Measurements from ENCODE around the gene LILRB5.

GRCh38 chr19:54218960-54219661 lies 38.0 kb downstream of the LILRB5 start:
- TF ChIP-seq CTCF (IDR thresholded peaks at IDR 0.05) (no peak), POLR2A (IDR thresholded peaks at IDR 0.05) (no peak)

All from body of pancreas (tissue), 4 donors.